Measurements from ENCODE around the gene TMEM263. TPM values are rescaled to one million over a fixed set of nuclear protein-coding genes. Genes with fewer than 3 reads are reported as not detected.
A peak's percentile ranks its signal among the peaks of the same experiment; 100 is the strongest.

TMEM263 gene
- total and polyA plus RNA-seq, 9 of the 15 experiments (the other 6 are each of a cell fraction or from before 2014, with no cell fraction given), result 12.6 to 36.7 (median 24.4) TPM

DNA sequence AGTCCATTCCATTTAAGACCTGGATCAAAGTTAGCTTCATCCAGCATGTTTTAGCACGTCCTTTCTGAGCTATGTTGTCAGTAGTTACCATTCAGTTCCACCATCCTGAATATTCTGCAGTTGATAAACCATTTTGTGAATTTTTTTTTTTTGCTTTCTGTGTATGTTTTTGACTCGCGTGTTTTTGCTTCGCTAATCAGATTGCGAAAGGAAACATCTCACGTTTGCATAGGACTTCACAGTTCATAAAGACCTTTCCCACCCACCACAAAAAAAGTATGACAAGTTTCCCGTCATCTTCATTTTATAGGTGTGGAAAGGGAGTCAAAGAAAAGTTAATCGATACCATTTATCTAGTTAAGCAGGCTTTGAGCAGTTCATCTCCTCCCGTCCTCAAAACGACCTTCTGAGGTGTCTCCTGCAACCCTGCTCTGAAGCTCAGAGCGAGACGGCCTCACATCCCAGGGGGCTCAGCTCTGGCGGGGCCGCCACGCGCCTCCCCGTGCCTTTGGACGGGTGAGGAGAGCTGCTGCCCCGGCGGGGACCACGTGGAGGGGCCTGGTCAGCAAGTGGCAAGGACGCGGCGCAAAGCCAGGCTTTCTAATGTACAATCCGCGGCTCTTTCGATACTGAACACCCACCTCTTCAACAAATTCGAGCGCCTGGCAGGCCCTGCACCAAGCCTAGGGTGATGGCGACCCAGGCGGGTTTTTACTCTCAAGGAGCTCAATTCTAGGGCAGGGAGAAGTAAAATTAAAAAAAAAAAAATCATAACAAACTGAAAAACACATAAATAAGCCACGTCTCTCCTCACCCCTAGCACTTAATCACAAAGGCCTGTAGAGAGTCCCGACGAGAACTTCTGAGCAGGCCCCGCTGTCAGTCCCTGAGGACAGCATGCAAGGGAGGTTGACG, 988 bp upstream of the TMEM263 start (continued):
- TF ChIP-seq ZFP36 (IDR thresholded peaks at IDR 0.05; ENCODE audit: low read depth, low read length, partially characterized antibody) (no peak), ZNF717 (CRISPR knock-in tag; IDR thresholded peaks at IDR 0.05) (no peak), SMAD3 (CRISPR knock-in tag; conservative IDR thresholded peaks at IDR 0.05) (no peak), ETV1 (tag; conservative IDR thresholded peaks at IDR 0.05; ENCODE audit: low read depth) (no peak), ILF3 (IDR thresholded peaks at IDR 0.05; ENCODE audit: borderline replicate concordance) (no peak), PPARD (CRISPR knock-in tag; IDR thresholded peaks at IDR 0.05) (no peak), SMARCA4 (IDR thresholded peaks at IDR 0.05) (0 out of 2 replicates have a peak, but pooled peaks have one; percentile 22), FIP1L1 (IDR thresholded peaks at IDR 0.05; ENCODE audit: low read depth, low read length, poor library complexity, severe bottlenecking) (no peak), DACH1 (IDR thresholded peaks at IDR 0.05; ENCODE audit: partially characterized antibody) (no peak), ZNF133 (CRISPR knock-in tag; IDR thresholded peaks at IDR 0.05) (no peak), PRMT5 (CRISPR knock-in tag; IDR thresholded peaks at IDR 0.05) (no peak), TAF9B (IDR thresholded peaks at IDR 0.05; ENCODE audit: partially characterized antibody) (peak; percentile 5), PHF8 (IDR thresholded peaks at IDR 0.05; ENCODE audit: borderline replicate concordance, low read length) (no peak), NONO (IDR thresholded peaks at IDR 0.05; ENCODE audit: low read depth in 2 of 2, low read length in 1 of 2) (no peak), ZBTB17 (CRISPR knock-in tag; IDR thresholded peaks at IDR 0.05) (no peak)
- TF ChIP-seq, protein P1, sequence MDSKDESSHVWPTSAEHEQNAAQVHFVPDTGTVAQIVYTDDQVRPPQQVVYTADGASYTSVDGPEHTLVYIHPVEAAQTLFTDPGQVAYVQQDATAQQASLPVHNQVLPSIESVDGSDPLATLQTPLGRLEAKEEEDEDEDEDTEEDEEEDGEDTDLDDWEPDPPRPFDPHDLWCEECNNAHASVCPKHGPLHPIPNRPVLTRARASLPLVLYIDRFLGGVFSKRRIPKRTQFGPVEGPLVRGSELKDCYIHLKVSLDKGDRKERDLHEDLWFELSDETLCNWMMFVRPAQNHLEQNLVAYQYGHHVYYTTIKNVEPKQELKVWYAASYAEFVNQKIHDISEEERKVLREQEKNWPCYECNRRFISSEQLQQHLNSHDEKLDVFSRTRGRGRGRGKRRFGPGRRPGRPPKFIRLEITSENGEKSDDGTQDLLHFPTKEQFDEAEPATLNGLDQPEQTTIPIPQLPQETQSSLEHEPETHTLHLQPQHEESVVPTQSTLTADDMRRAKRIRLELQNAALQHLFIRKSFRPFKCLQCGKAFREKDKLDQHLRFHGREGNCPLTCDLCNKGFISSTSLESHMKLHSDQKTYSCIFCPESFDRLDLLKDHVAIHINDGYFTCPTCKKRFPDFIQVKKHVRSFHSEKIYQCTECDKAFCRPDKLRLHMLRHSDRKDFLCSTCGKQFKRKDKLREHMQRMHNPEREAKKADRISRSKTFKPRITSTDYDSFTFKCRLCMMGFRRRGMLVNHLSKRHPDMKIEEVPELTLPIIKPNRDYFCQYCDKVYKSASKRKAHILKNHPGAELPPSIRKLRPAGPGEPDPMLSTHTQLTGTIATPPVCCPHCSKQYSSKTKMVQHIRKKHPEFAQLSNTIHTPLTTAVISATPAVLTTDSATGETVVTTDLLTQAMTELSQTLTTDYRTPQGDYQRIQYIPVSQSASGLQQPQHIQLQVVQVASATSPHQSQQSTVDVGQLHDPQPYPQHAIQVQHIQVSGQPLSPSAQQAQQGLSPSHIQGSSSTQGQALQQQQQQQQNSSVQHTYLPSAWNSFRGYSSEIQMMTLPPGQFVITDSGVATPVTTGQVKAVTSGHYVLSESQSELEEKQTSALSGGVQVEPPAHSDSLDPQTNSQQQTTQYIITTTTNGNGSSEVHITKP (IDR thresholded peaks at IDR 0.05; ENCODE audit: partially characterized antibody), result peak; percentile 30
- TF ChIP-seq, protein P2, sequence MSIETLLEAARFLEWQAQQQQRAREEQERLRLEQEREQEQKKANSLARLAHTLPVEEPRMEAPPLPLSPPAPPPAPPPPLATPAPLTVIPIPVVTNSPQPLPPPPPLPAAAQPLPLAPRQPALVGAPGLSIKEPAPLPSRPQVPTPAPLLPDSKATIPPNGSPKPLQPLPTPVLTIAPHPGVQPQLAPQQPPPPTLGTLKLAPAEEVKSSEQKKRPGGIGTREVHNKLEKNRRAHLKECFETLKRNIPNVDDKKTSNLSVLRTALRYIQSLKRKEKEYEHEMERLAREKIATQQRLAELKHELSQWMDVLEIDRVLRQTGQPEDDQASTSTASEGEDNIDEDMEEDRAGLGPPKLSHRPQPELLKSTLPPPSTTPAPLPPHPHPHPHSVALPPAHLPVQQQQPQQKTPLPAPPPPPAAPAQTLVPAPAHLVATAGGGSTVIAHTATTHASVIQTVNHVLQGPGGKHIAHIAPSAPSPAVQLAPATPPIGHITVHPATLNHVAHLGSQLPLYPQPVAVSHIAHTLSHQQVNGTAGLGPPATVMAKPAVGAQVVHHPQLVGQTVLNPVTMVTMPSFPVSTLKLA (conservative IDR thresholded peaks at IDR 0.05), result peak; percentile 83 to 90
- TF ChIP-seq, protein P3, sequence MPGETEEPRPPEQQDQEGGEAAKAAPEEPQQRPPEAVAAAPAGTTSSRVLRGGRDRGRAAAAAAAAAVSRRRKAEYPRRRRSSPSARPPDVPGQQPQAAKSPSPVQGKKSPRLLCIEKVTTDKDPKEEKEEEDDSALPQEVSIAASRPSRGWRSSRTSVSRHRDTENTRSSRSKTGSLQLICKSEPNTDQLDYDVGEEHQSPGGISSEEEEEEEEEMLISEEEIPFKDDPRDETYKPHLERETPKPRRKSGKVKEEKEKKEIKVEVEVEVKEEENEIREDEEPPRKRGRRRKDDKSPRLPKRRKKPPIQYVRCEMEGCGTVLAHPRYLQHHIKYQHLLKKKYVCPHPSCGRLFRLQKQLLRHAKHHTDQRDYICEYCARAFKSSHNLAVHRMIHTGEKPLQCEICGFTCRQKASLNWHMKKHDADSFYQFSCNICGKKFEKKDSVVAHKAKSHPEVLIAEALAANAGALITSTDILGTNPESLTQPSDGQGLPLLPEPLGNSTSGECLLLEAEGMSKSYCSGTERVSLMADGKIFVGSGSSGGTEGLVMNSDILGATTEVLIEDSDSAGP (CRISPR knock-in tag; IDR thresholded peaks at IDR 0.05), result no peak
- TF ChIP-seq, protein P4, sequence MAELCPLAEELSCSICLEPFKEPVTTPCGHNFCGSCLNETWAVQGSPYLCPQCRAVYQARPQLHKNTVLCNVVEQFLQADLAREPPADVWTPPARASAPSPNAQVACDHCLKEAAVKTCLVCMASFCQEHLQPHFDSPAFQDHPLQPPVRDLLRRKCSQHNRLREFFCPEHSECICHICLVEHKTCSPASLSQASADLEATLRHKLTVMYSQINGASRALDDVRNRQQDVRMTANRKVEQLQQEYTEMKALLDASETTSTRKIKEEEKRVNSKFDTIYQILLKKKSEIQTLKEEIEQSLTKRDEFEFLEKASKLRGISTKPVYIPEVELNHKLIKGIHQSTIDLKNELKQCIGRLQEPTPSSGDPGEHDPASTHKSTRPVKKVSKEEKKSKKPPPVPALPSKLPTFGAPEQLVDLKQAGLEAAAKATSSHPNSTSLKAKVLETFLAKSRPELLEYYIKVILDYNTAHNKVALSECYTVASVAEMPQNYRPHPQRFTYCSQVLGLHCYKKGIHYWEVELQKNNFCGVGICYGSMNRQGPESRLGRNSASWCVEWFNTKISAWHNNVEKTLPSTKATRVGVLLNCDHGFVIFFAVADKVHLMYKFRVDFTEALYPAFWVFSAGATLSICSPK (IDR thresholded peaks at IDR 0.05; ENCODE audit: borderline replicate concordance), result 0 out of 2 replicates have a peak, but pooled peaks have one; percentile 41
